Non-pigmented ciliary epithelial cell (primary cell): ENCODE measurements around the gene ANLN.
"Not testable (repeated sequence)": the region's sequence is repeated elsewhere in the genome, so short reads cannot be mapped to it uniquely, and the experiment has no call there.

Source experiments
- DNase-seq: peaks from one replicate; pipeline ENCODE4 v3.0.0-alpha.2; 2010; ENCODE audit warnings: low read depth

The ANLN gene

GRCh38 chr7:36378555-36378954 is 11.1 kb upstream of the ANLN start:
- DNase-seq = not testable (repeated sequence)

GRCh38 chr7:36379831-36380504 is 9.7 kb upstream of the ANLN start:
- no peak for DNase-seq

GRCh38 chr7:36381056-36381455 is 8.6 kb upstream of the ANLN start:
- DNase-seq = no peak

- DNase-seq = not testable (repeated sequence)
Observed at GRCh38 chr7:36383284-36383683, 6.4 kb upstream of the ANLN start.

- DNase-seq = not testable (repeated sequence)
Observed at GRCh38 chr7:36385646-36386045, 4.0 kb upstream of the ANLN start.

GRCh38 chr7:36387435-36388231 is 2.0 kb upstream of the ANLN start:
- DNase-seq = no peak

GRCh38 chr7:36388423-36388822 is 1.2 kb upstream of the ANLN start:
- no peak for DNase-seq

- no peak for DNase-seq
Observed at GRCh38 chr7:36390199-36391090, 783 bp downstream of the ANLN start.

GRCh38 chr7:36391436-36392198 is 2.0 kb downstream of the ANLN start:
- no peak for DNase-seq

GRCh38 chr7:36393826-36394225 is 4.2 kb downstream of the ANLN start:
- no peak for DNase-seq

GRCh38 chr7:36395171-36395894 is 5.7 kb downstream of the ANLN start:
- DNase-seq = no peak

GRCh38 chr7:36396150-36396549 is 6.5 kb downstream of the ANLN start:
- DNase-seq = no peak

GRCh38 chr7:36400036-36400435 is 10.4 kb downstream of the ANLN start:
- no peak for DNase-seq

GRCh38 chr7:36400606-36401005 is 10.9 kb downstream of the ANLN start:
- DNase-seq = peak; percentile 50

- DNase-seq = no peak
Observed at GRCh38 chr7:36403452-36403851, 13.8 kb downstream of the ANLN start.

GRCh38 chr7:36404639-36405408 is 15.2 kb downstream of the ANLN start:
- DNase-seq = no peak

- no peak for DNase-seq
Observed at GRCh38 chr7:36405409-36405803, 15.7 kb downstream of the ANLN start.

- DNase-seq = no peak
Observed at GRCh38 chr7:36406156-36406555, 16.5 kb downstream of the ANLN start.

- no peak for DNase-seq
Observed at GRCh38 chr7:36407636-36408550, 18.2 kb downstream of the ANLN start.
